Transverse colon (tissue), 4 donors: ENCODE data around the gene LUZP2.

Experiments used
- EP300 ChIP-seq: sonication (generic); formaldehyde crosslinking; IDR thresholded peaks from one replicate; pipeline ENCODE4 v1.6.1; 2017; ENCODE audit warnings: antibody characterized with exemption, low read depth
- POLR2A ChIP-seq: fragments of 450-650 bp; IDR thresholded peaks from one replicate; pipeline ENCODE4 v1.6.1; 2016; ENCODE audit warnings: antibody characterized with exemption, mild to moderate bottlenecking, moderate library complexity
- POLR2AphosphoS5 ChIP-seq, 3 donors: sonication (generic); formaldehyde crosslinking; IDR thresholded peaks; one replicate each; pipeline ENCODE4 v1.6.1; 2016; ENCODE audit warnings: antibody characterized with exemption in 3 of 3
- TF ChIP-seq, protein P1 (sequence below), 5 experiments: fragments of 200-600 bp in 3 of 5; fragments of 450-650 bp in 2 of 5; sonication (generic) in 3 of 5; IDR thresholded peaks; 1 replicate in 2 of 5; 2 replicates in 3 of 5; pipeline ENCODE4 v1.5.1; 2016 to 2017; ENCODE audit warnings: antibody characterized with exemption in 5 of 5, inconsistent platforms in 3 of 5, mild to moderate bottlenecking in 2 of 5, moderate library complexity in 1 of 5

DNA sequence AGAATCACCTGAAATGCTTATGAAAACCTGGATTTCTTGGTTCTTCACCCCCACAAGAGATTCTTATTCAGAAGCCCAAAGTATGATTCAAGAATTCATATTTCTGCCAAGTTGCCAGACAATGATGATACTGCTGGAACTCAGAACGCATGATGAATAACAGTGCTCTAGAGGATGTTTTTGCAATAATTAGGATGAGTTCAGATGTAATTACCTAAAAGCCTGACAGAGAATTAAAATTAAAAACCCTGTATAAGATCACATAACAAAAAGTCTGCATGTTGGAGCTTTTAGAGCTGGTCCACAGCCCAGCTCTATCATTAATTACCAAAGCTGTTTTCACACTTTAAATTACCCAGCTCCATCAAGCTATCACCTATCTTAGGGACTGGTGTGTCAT, 211.8 kb downstream of the LUZP2 start:
- TF ChIP-seq, protein P1, sequence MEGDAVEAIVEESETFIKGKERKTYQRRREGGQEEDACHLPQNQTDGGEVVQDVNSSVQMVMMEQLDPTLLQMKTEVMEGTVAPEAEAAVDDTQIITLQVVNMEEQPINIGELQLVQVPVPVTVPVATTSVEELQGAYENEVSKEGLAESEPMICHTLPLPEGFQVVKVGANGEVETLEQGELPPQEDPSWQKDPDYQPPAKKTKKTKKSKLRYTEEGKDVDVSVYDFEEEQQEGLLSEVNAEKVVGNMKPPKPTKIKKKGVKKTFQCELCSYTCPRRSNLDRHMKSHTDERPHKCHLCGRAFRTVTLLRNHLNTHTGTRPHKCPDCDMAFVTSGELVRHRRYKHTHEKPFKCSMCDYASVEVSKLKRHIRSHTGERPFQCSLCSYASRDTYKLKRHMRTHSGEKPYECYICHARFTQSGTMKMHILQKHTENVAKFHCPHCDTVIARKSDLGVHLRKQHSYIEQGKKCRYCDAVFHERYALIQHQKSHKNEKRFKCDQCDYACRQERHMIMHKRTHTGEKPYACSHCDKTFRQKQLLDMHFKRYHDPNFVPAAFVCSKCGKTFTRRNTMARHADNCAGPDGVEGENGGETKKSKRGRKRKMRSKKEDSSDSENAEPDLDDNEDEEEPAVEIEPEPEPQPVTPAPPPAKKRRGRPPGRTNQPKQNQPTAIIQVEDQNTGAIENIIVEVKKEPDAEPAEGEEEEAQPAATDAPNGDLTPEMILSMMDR (IDR thresholded peaks at IDR 0.05), result no peak
- TF ChIP-seq POLR2A, result no peak
- no peak for TF ChIP-seq EP300
- TF ChIP-seq POLR2AphosphoS5 (IDR thresholded peaks at IDR 0.05), result no peak
